GM08714 (cell line): Measurements from ENCODE around the gene TTC16.

Experiments
- H3K4me3 ChIP-seq: fragments of 200-500 bp; sonication (Bioruptor generic); 2 replicates; pipeline ENCODE4 v1.5.1; 2014; ENCODE audit warnings: mild to moderate bottlenecking, low read length, inconsistent platforms
- ZNF274 ChIP-seq: IDR thresholded peaks from 2 replicates; pipeline ENCODE4 v1.6.1; 2012; ENCODE audit warnings: mild to moderate bottlenecking, low read depth, low read length

The TTC16 gene

GRCh38 chr9:127767410-127767809, 51.5 kb downstream of the TTC16 start:
- no peak for TF ChIP-seq ZNF274
- H3K4me3 ChIP-seq: no peak overlapping the region

GRCh38 chr9:127767909-127768331, 52.0 kb downstream of the TTC16 start:
- no peak for TF ChIP-seq ZNF274
- no peak overlapping the region for H3K4me3 ChIP-seq

- no peak overlapping the region for H3K4me3 ChIP-seq
- TF ChIP-seq ZNF274: no peak
These were observed 52.8 kb downstream of the TTC16 start for GRCh38 chr9:127768698-127769097.

- TF ChIP-seq ZNF274: no peak
These were observed 53.2 kb downstream of the TTC16 start for GRCh38 chr9:127769101-127769500.

GRCh38 chr9:127769929-127770582, 54.2 kb downstream of the TTC16 start:
- no peak overlapping the region; the same call in 1 of the 2 replicates for H3K4me3 ChIP-seq
- no peak for TF ChIP-seq ZNF274

More at GRCh38 chr9:127769101-127769500, 53.2 kb downstream of the TTC16 start:
- no peak overlapping the region for H3K4me3 ChIP-seq

- no peak for TF ChIP-seq ZNF274
- peak overlapping the region; percentile 49; the same call in 1 of the 2 replicates for H3K4me3 ChIP-seq
These were observed 54.7 kb downstream of the TTC16 start for GRCh38 chr9:127770583-127770904.

- peak overlapping the region; percentile 49; the same call in 1 of the 2 replicates for H3K4me3 ChIP-seq
- no peak for TF ChIP-seq ZNF274
These were observed 55.2 kb downstream of the TTC16 start for GRCh38 chr9:127770905-127771569.

GRCh38 chr9:127771570-127772189, 55.8 kb downstream of the TTC16 start:
- TF ChIP-seq ZNF274: no peak
- no peak overlapping the region; the same call in 1 of the 2 replicates for H3K4me3 ChIP-seq

- TF ChIP-seq ZNF274: no peak
- H3K4me3 ChIP-seq: no peak overlapping the region
These were observed 56.7 kb downstream of the TTC16 start for GRCh38 chr9:127772603-127773002.

GRCh38 chr9:127773272-127773671, 57.4 kb downstream of the TTC16 start:
- TF ChIP-seq ZNF274: no peak
- H3K4me3 ChIP-seq: no peak overlapping the region

- no peak for TF ChIP-seq ZNF274
- no peak overlapping the region for H3K4me3 ChIP-seq
These were observed 58.1 kb downstream of the TTC16 start for GRCh38 chr9:127773981-127774380.

GRCh38 chr9:127776195-127776923, 60.5 kb downstream of the TTC16 start:
- H3K4me3 ChIP-seq: peak overlapping the region; percentile 93; the same call in 1 of the 2 replicates
- no peak for TF ChIP-seq ZNF274

- TF ChIP-seq ZNF274: no peak
- peak overlapping the region; percentile 93; the same call in 1 of the 2 replicates for H3K4me3 ChIP-seq
These were observed 61.0 kb downstream of the TTC16 start for GRCh38 chr9:127776924-127777289.

- peak overlapping the region; percentile 93 for H3K4me3 ChIP-seq
- no peak for TF ChIP-seq ZNF274
These were observed 61.6 kb downstream of the TTC16 start for GRCh38 chr9:127777368-127777980.
